Omental fat pad (tissue), 4 donors: Measurements from ENCODE around the gene ASH1L. TPM values are rescaled to one million over a fixed set of nuclear protein-coding genes. Genes with fewer than 3 reads are reported as not detected.

Source experiments
- ATAC-seq: fragments of 150-250 bp; one replicate; pipeline ENCODE4 v1.9.1; 2016; ENCODE audit warnings: mild to moderate bottlenecking, moderate library complexity; ENCODE audit not compliant: low FRiP score
- DNase-seq: peaks from one replicate; pipeline ENCODE4 v3.0.0-alpha.2; 2019; ENCODE audit warnings: low spot score
- CTCF ChIP-seq, 3 donors: fragments of 450-650 bp; IDR thresholded peaks; one replicate each; pipeline ENCODE4 v1.5.1; 2016 to 2017; ENCODE audit warnings: antibody characterized with exemption in 3 of 3, mild to moderate bottlenecking in 3 of 3, moderate library complexity in 2 of 3
- total RNA-seq, 4 donors: library from RNA; depleted of rRNA; stranded (reverse); fragments of >200 nt; gene quantifications; one replicate each; pipeline ENCODE4 v1.1.0, GENCODE V29; 2016

Gene ASH1L
- total RNA-seq, 4 donors from 2014 or later: 60.8 to 72.2 (median 65.6) TPM

GRCh38 chr1:155537193-155537592, 25.4 kb downstream of the ASH1L start:
- DNase-seq (no peak), ATAC-seq (no peak)
- TF ChIP-seq CTCF (IDR thresholded peaks at IDR 0.05): no peak

- TF ChIP-seq CTCF (IDR thresholded peaks at IDR 0.05): no peak
- ATAC-seq: peak; percentile 62
- no peak for DNase-seq
These were observed 31.0 kb downstream of the ASH1L start for GRCh38 chr1:155531624-155532023.

- DNase-seq (no peak), ATAC-seq (no peak)
- no peak for TF ChIP-seq CTCF (IDR thresholded peaks at IDR 0.05)
These were observed 32.7 kb downstream of the ASH1L start for GRCh38 chr1:155529929-155530328.

- ATAC-seq (no peak), DNase-seq (no peak)
- TF ChIP-seq CTCF (IDR thresholded peaks at IDR 0.05): no peak
These were observed 33.5 kb downstream of the ASH1L start for GRCh38 chr1:155529109-155529508.

- DNase-seq (no peak), ATAC-seq (peak; percentile 20)
- no peak for TF ChIP-seq CTCF (IDR thresholded peaks at IDR 0.05)
These were observed 34.9 kb downstream of the ASH1L start for GRCh38 chr1:155527677-155528076.

GRCh38 chr1:155526356-155526755, 36.2 kb downstream of the ASH1L start:
- TF ChIP-seq CTCF (IDR thresholded peaks at IDR 0.05): no peak
- DNase-seq (no peak), ATAC-seq (no peak)

GRCh38 chr1:155522069-155522468, 40.5 kb downstream of the ASH1L start:
- TF ChIP-seq CTCF (IDR thresholded peaks at IDR 0.05): no peak
- ATAC-seq (no peak), DNase-seq (no peak)
